Stomach smooth muscle (tissue), 2 donors: ENCODE measurements around the gene PEAR1.
"Not testable (repeated sequence)": the region's sequence is repeated elsewhere in the genome, so short reads cannot be mapped to it uniquely, and the experiment has no call there.

Experiments
- H3K27ac ChIP-seq: one replicate; pipeline ENCODE4 v1.7.0; 2013; ENCODE audit warnings: mild to moderate bottlenecking, low read length, inconsistent platforms
- H3K27me3 ChIP-seq, 2 donors: one replicate each; pipeline ENCODE4 v1.7.0; 2013; ENCODE audit warnings: low read length in 2 of 2; ENCODE audit not compliant: insufficient read depth in 2 of 2, control insufficient read depth in 1 of 2
- H3K36me3 ChIP-seq, 2 donors: one replicate each; pipeline ENCODE4 v1.7.0; 2013; ENCODE audit warnings: low read length in 2 of 2; ENCODE audit not compliant: control insufficient read depth in 2 of 2, insufficient read depth in 2 of 2
- H3K4me1 ChIP-seq: one replicate; pipeline ENCODE4 v1.7.0; 2013; ENCODE audit warnings: low read length; ENCODE audit not compliant: control insufficient read depth, insufficient read depth
- H3K4me3 ChIP-seq, 2 donors: one replicate each; pipeline ENCODE4 v1.7.0; 2013; ENCODE audit warnings: low read length in 2 of 2
- H3K9ac ChIP-seq, 2 donors: one replicate each; pipeline ENCODE4 v1.7.0; 2013; ENCODE audit warnings: low read length in 2 of 2, mild to moderate bottlenecking in 1 of 2
- H3K9me3 ChIP-seq, 2 donors: one replicate each; pipeline ENCODE4 v1.7.0; 2013; ENCODE audit warnings: low read length in 2 of 2; ENCODE audit not compliant: control insufficient read depth in 2 of 2
- donor health status: healthy.
- donor health status: Pancreatic carcinoma.

Gene PEAR1

DNA sequence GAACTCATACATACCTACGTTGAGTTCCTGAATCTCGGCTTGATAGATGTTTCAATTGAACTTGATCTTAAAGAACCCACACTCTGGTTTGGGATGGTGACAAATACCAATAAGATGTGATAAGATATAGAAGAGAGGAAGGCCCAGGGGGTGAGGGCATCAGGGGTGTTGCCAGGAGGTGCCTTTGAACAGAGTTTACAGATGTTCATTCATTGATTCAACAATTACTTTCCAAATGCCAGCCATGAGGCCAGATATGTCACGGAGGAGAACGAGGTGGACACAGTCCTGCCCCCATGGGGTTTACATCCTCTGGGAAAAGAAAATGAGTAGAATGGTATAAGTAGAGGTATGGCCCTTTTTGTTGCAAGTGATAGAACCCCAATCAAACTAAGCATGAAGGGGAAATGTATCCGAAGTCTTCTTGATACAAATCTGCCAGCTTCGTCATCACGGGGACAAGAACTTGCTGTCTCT lies 27.6 kb downstream of the PEAR1 start:
- H3K9ac ChIP-seq, result no peak overlapping the region
- H3K27me3 ChIP-seq, result peaks cover 46 to 60% of the 10 kb centered on the region in 2 donors
- H3K27ac ChIP-seq, result no peak overlapping the region
- H3K9me3 ChIP-seq, result no peaks in the 10 kb centered on the region
- peaks cover 14% of the 10 kb centered on the region for H3K4me1 ChIP-seq
- H3K36me3 ChIP-seq, result no peaks in the 10 kb centered on the region
- H3K4me3 ChIP-seq, result no peak overlapping the region

GRCh38 chr1:156922986-156923669 lies 29.6 kb downstream of the PEAR1 start:
- H3K9ac ChIP-seq, result no peak overlapping the region
- peak overlapping the region; percentile 8 to 29 for H3K4me3 ChIP-seq
- H3K27me3 ChIP-seq, result peaks cover 57 to 79% of the 10 kb centered on the region in 2 donors
- no peaks in the 10 kb centered on the region for H3K36me3 ChIP-seq
- H3K9me3 ChIP-seq, result no peaks in the 10 kb centered on the region
- peaks cover 25% of the 10 kb centered on the region for H3K4me1 ChIP-seq
- no peak overlapping the region for H3K27ac ChIP-seq

DNA sequence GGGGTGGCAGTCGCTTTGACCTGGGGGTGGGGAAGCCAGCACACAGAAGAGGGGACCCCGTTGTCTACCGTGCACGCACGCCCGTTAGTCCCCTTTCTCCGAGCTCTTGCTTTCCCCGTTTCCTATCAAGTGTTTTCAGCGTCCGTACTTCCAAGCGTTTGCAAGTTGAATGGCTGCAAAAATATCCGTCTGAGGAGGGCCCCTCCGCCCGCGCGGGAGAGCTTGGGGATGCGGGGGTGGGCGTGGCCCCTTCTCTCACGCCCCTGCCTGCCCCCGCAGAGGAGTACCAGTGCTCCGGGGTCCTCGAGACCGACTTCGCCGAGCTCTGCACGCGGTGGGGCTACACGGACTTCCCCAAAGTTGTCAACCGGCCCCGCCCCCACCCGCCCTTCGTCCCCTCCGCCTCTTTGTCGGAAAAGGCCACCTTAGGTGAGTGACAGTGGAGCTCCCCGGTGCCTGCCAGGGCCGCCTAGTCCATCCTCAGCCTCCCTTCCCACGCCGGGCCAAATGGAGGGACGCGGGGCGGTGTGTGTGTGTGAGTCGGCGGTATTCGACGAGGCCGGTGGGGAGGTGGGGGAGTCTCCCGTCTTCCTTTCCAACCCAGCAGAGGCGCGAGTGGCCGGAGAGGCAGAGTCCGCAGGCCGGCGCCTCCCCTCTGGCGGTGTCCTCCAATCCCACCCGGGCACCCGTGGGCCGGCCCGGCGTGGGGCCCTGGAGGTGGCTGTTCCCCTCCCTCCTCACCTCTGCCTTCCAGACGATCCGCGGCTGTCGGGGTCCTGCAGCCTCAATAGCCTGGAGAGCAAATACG lies 30.4 kb downstream of the PEAR1 start:
- Histone ChIP-seq H3K9me3 (no peaks in the 10 kb centered on the region), H3K4me1 (peaks cover 25% of the 10 kb centered on the region), H3K27me3 (peaks cover 59 to 82% of the 10 kb centered on the region in 2 donors), H3K27ac (no peak overlapping the region), H3K4me3 (peak overlapping the region; percentile 8 to 29), H3K9ac (no peak overlapping the region), H3K36me3 (no peaks in the 10 kb centered on the region)

GRCh38 chr1:156924478-156925153 lies 31.1 kb downstream of the PEAR1 start:
- H3K27me3 ChIP-seq, result peaks cover 66 to 90% of the 10 kb centered on the region in 2 donors

GRCh38 chr1:156925154-156926010 lies 31.9 kb downstream of the PEAR1 start:
- Histone ChIP-seq H3K9ac (no peak overlapping the region), H3K9me3 (no peaks in the 10 kb centered on the region), H3K4me3 (no peak overlapping the region), H3K4me1 (peaks cover 19% of the 10 kb centered on the region), H3K27ac (no peak overlapping the region), H3K36me3 (no peaks in the 10 kb centered on the region), H3K27me3 (peaks cover 66 to 84% of the 10 kb centered on the region in 2 donors)

More at GRCh38 chr1:156924478-156925153, 31.1 kb downstream of the PEAR1 start:
- Histone ChIP-seq H3K36me3 (no peaks in the 10 kb centered on the region), H3K4me1 (peaks cover 25% of the 10 kb centered on the region), H3K9me3 (no peaks in the 10 kb centered on the region), H3K4me3 (no peak overlapping the region), H3K27ac (no peak overlapping the region), H3K9ac (no peak overlapping the region)

DNA sequence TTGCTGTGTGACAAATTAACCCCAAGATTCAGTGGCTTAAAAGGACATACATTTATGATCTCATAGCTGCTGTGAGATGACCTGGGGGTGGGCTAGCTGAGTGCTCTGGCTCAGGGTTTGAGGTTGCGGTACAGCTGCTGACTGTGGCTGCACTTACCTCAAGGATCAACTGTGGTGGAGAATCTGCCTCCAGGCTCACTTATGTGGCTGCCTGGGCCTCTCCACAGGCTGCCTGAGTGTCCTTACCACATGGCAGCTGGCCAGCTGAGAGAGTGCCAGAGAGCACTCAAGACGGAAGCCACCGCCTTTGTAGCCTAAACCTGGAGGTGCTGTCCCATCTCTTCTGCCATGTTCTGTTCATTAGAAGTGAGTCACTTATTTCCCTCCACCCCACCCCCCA lies 32.7 kb downstream of the PEAR1 start:
- Histone ChIP-seq H3K27me3 (peaks cover 60 to 76% of the 10 kb centered on the region in 2 donors), H3K9ac (no peak overlapping the region), H3K27ac (no peak overlapping the region), H3K4me1 (peaks cover 17% of the 10 kb centered on the region), H3K9me3 (no peaks in the 10 kb centered on the region), H3K36me3 (no peaks in the 10 kb centered on the region), H3K4me3 (no peak overlapping the region)

DNA sequence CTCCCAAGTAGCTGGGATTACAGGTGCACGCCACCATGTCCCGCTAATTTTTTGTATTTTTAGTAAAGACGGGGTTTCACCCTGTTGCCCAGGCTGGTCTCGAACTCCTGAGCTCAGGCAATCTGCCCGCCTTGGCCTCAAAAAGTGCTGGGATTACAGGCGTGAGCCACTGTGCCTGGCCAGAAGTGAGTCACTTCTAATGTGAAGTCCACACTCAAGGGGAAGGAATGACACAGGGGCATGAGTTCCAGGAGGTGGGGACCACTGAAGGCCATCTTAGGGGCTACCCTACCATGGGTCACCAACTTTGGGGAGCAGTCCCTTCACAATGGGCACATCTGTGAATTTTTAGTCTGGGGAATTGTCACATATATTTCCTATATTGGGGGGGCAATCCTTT lies 33.2 kb downstream of the PEAR1 start:
- Histone ChIP-seq H3K27me3 (peaks cover 55 to 72% of the 10 kb centered on the region in 2 donors), H3K4me1 (peaks cover 20% of the 10 kb centered on the region)
- H3K9ac ChIP-seq, H3K36me3 ChIP-seq, H3K9me3 ChIP-seq, H3K4me3 ChIP-seq, H3K27ac ChIP-seq: not testable (repeated sequence)

DNA sequence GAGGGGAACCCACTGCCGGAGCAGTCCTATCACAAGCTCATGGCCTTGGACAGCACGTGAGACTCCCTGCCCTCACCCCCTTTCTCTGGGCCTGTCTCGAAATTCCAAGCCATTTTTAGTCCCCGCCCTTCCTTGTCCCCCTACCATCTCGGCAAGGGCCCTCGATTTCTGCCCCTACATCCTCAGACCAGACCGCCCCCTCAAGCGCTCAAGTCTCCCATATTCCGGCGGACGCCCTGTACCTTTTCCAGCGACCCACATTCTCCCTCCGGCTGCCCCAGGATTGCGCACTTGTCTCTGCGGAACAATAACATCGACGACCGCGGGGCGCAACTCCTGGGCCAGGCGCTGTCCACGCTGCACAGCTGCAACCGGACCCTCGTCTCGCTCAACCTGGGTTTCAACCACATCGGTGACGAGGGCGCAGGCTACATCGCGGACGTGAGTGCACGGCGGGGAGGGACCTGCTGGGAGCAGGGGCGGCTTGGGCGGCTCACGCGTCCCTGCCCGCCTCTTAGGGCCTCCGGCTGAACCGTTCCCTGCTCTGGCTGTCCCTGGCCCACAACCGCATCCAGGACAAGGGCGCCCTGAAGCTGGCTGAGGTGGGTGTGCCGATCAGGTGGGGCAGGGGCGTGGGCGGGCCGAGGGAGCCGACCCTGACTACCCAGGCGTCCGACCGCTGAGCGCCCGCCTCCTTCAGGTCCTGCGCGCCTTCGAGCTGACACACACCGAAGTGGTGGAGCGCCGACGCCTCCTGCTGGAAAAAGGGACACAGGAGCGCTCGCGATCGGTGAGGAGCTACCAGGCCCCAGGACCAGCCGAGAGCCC lies 33.9 kb downstream of the PEAR1 start:
- no peaks in the 10 kb centered on the region for H3K36me3 ChIP-seq
- H3K4me3 ChIP-seq, result peak overlapping the region; percentile 40 to 54
- peaks cover 48 to 65% of the 10 kb centered on the region in 2 donors for H3K27me3 ChIP-seq
- H3K9ac ChIP-seq, result no peak overlapping the region
- H3K9me3 ChIP-seq, result no peaks in the 10 kb centered on the region
- peaks cover 23% of the 10 kb centered on the region for H3K4me1 ChIP-seq
- H3K27ac ChIP-seq, result no peak overlapping the region

GRCh38 chr1:156928043-156928602 lies 34.6 kb downstream of the PEAR1 start:
- peak overlapping the region; percentile 40 to 54 for H3K4me3 ChIP-seq
- H3K9me3 ChIP-seq, result no peaks in the 10 kb centered on the region
- no peaks in the 10 kb centered on the region for H3K36me3 ChIP-seq
- peaks cover 23% of the 10 kb centered on the region for H3K4me1 ChIP-seq
- H3K27ac ChIP-seq, result no peak overlapping the region
- H3K9ac ChIP-seq, result no peak overlapping the region
- H3K27me3 ChIP-seq, result peaks cover 42 to 58% of the 10 kb centered on the region in 2 donors
